ENCODE measurements around the gene DAB2IP. TPM values are rescaled to one million over a fixed set of nuclear protein-coding genes. Genes with fewer than 3 reads are reported as not detected.

DAB2IP gene
- polyA plus RNA-seq, 1 donor (not counting 4 experiments of a cell fraction or from before 2014, with no cell fraction given): 28.6 TPM

DNA sequence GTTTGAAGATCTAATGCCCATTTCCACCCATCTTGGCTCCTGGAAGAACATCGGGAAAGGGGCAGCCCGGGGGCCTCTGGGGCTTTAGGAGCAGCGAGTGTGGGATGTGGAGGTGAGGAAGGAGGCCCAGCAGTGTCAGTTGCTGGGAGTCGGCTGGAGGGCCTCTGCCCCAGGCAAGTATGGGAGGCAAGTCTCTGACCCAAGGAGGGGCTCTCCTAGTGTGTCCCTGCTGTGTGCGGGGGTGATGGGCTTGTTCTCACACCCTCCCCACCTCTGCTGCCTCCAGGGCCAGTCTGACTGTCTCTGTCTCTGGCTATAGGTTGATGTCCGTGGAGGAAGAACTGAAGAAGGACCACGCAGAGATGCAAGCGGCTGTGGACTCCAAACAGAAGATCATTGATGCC, 129.7 kb downstream of the DAB2IP start:
- Histone ChIP-seq H3K9me1 (ENCODE audit: control insufficient read depth, extremely low read depth, insufficient read depth, low read length) (no peaks in the 10 kb centered on the region), H3K36me3 (ENCODE audit: control insufficient read depth in 2 of 2, extremely low read depth in 1 of 2, insufficient read depth in 2 of 2, low read length in 2 of 2) (peaks cover 25 to 60% of the 10 kb centered on the region in 2 experiments), H4K20me1 (ENCODE audit: control insufficient read depth, extremely low read depth, insufficient read depth, low read length) (no peaks in the 10 kb centered on the region), H3K27me3 (ENCODE audit: control insufficient read depth, extremely low read depth, insufficient read depth, low read length) (no peaks in the 10 kb centered on the region), H3K9me3 (ENCODE audit: control insufficient read depth, low read depth, low read length) (no peaks in the 10 kb centered on the region), H3K9ac (ENCODE audit: control insufficient read depth, extremely low read depth, insufficient read depth, low read length) (no peak overlapping the region), H3K4me1 (ENCODE audit: control insufficient read depth, extremely low read depth, insufficient read depth, low read length) (no peaks in the 10 kb centered on the region), H3K4me2 (ENCODE audit: control insufficient read depth, extremely low read depth, insufficient read depth, low read depth, low read length) (no peak overlapping the region), H3K4me3 (ENCODE audit: control insufficient read depth in 2 of 3, extremely low read depth in 1 of 3, insufficient read depth in 2 of 3, low read depth in 1 of 3, low read length in 3 of 3) (no peak overlapping the region), H3K27ac (ENCODE audit: control insufficient read depth, insufficient read depth, low read length) (no peak overlapping the region), H2AFZ (ENCODE audit: control insufficient read depth, low read length) (no peak overlapping the region), H3K79me2 (ENCODE audit: control insufficient read depth, insufficient read depth, low read length) (peaks cover 2% of the 10 kb centered on the region)
- FAIRE-seq: no peak
- dilution Hi-C loops (cut with MboI; ENCODE audit: extremely low pct_ligation_motif_present, low sequenced_read_pairs): no loop called here
- DNase-seq (ENCODE audit: low read depth, low spot score): no peak
- TF ChIP-seq, protein P1, sequence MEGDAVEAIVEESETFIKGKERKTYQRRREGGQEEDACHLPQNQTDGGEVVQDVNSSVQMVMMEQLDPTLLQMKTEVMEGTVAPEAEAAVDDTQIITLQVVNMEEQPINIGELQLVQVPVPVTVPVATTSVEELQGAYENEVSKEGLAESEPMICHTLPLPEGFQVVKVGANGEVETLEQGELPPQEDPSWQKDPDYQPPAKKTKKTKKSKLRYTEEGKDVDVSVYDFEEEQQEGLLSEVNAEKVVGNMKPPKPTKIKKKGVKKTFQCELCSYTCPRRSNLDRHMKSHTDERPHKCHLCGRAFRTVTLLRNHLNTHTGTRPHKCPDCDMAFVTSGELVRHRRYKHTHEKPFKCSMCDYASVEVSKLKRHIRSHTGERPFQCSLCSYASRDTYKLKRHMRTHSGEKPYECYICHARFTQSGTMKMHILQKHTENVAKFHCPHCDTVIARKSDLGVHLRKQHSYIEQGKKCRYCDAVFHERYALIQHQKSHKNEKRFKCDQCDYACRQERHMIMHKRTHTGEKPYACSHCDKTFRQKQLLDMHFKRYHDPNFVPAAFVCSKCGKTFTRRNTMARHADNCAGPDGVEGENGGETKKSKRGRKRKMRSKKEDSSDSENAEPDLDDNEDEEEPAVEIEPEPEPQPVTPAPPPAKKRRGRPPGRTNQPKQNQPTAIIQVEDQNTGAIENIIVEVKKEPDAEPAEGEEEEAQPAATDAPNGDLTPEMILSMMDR (optimal IDR thresholded peaks at IDR 0.05 in 1 of 3, IDR thresholded peaks at IDR 0.05 in 1 of 3, conservative IDR thresholded peaks at IDR 0.05 in 1 of 3; ENCODE audit: extremely low read depth in 1 of 3, insufficient read depth in 2 of 3, low read length in 3 of 3): no peak
- TF ChIP-seq EZH2 (IDR thresholded peaks at IDR 0.05; ENCODE audit: low read length): no peak

DNA sequence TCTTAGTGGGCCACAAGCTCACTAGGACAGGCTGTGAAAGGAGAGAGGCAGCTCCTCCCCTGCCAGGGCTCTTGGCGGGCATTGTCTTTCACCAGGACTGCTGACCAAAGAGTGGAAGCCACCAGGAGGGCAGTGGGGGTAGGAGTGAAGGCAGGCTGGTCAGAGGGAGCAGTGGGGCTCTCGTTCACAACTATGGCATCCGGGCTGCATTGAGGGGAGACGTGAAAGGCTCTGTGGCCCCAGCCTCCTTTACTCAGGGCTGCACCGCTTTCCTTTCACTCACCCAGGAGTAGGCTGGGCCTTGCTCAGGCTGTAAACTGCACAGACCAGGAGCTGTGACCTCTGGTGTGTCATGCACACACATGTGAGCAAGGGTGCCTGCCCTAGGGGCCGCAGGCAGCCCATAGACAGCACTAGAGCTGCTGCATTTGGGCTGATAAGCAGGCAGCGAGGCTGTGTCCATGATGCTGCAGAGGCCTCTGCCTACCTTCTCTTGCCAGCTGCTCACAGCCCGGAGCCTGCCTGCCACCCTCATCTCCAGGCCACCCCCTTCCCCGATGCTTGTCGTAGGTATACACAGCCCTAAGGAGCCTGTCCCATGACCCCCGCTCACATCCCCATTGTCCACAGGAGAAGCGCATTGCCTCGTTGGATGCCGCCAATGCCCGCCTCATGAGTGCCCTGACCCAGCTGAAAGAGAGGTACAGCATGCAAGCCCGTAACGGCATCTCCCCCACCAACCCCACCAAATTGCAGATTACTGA, 130.4 kb downstream of the DAB2IP start:
- no peak overlapping the region for H3K4me3 ChIP-seq (ENCODE audit: control insufficient read depth in 2 of 3, extremely low read depth in 1 of 3, insufficient read depth in 2 of 3, low read depth in 1 of 3, low read length in 3 of 3)
- H3K9ac ChIP-seq (ENCODE audit: control insufficient read depth, extremely low read depth, insufficient read depth, low read length): no peak overlapping the region
- no peak overlapping the region for H3K27ac ChIP-seq (ENCODE audit: control insufficient read depth, insufficient read depth, low read length)
- H4K20me1 ChIP-seq (ENCODE audit: control insufficient read depth, extremely low read depth, insufficient read depth, low read length): no peaks in the 10 kb centered on the region
- no peak for FAIRE-seq
- dilution Hi-C loops (cut with MboI; ENCODE audit: extremely low pct_ligation_motif_present, low sequenced_read_pairs): no loop called here
- peaks cover 19 to 54% of the 10 kb centered on the region in 2 experiments for H3K36me3 ChIP-seq (ENCODE audit: control insufficient read depth in 2 of 2, extremely low read depth in 1 of 2, insufficient read depth in 2 of 2, low read length in 2 of 2)
- no peak overlapping the region for H3K4me2 ChIP-seq (ENCODE audit: control insufficient read depth, extremely low read depth, insufficient read depth, low read depth, low read length)
- H3K9me1 ChIP-seq (ENCODE audit: control insufficient read depth, extremely low read depth, insufficient read depth, low read length): no peaks in the 10 kb centered on the region
- H3K9me3 ChIP-seq (ENCODE audit: control insufficient read depth, low read depth, low read length): no peaks in the 10 kb centered on the region
- H3K79me2 ChIP-seq (ENCODE audit: control insufficient read depth, insufficient read depth, low read length): peaks cover 2% of the 10 kb centered on the region
- H3K27me3 ChIP-seq (ENCODE audit: control insufficient read depth, extremely low read depth, insufficient read depth, low read length): no peaks in the 10 kb centered on the region
- no peaks in the 10 kb centered on the region for H3K4me1 ChIP-seq (ENCODE audit: control insufficient read depth, extremely low read depth, insufficient read depth, low read length)
- DNase-seq (ENCODE audit: low read depth, low spot score): no peak
- no peak overlapping the region for H2AFZ ChIP-seq (ENCODE audit: control insufficient read depth, low read length)
- no peak for TF ChIP-seq EZH2 (IDR thresholded peaks at IDR 0.05; ENCODE audit: low read length)
- TF ChIP-seq, protein P1 (optimal IDR thresholded peaks at IDR 0.05 in 1 of 3, IDR thresholded peaks at IDR 0.05 in 1 of 3, conservative IDR thresholded peaks at IDR 0.05 in 1 of 3; ENCODE audit: extremely low read depth in 1 of 3, insufficient read depth in 2 of 3, low read length in 3 of 3): no peak
